OCI-LY3 (cell line): Measurements from ENCODE around the gene LRRC55.

ENCODE experiments used
- CTCF ChIP-seq: fragments of 200-600, 300-600 bp; sonication (generic); IDR thresholded peaks from 2 replicates; pipeline ENCODE4 v1.5.1; 2014; ENCODE audit warnings: antibody characterized with exemption, low read length, low read depth
- EZH2phosphoT487 ChIP-seq: fragments of 200-600 bp; shearing (Covaris generic); IDR thresholded peaks from 2 replicates; pipeline ENCODE4 v1.6.1; 2018; ENCODE audit warnings: antibody characterized with exemption, mixed run types, low read depth

GRCh38 chr11:57144531-57145320 lies 37.0 kb upstream of the LRRC55 start:
- no peak for TF ChIP-seq CTCF
- TF ChIP-seq EZH2phosphoT487 = no peak
